Measurements from ENCODE around the gene PLCD3.
A peak's percentile ranks its signal among the peaks of the same experiment; 100 is the strongest.

DNA sequence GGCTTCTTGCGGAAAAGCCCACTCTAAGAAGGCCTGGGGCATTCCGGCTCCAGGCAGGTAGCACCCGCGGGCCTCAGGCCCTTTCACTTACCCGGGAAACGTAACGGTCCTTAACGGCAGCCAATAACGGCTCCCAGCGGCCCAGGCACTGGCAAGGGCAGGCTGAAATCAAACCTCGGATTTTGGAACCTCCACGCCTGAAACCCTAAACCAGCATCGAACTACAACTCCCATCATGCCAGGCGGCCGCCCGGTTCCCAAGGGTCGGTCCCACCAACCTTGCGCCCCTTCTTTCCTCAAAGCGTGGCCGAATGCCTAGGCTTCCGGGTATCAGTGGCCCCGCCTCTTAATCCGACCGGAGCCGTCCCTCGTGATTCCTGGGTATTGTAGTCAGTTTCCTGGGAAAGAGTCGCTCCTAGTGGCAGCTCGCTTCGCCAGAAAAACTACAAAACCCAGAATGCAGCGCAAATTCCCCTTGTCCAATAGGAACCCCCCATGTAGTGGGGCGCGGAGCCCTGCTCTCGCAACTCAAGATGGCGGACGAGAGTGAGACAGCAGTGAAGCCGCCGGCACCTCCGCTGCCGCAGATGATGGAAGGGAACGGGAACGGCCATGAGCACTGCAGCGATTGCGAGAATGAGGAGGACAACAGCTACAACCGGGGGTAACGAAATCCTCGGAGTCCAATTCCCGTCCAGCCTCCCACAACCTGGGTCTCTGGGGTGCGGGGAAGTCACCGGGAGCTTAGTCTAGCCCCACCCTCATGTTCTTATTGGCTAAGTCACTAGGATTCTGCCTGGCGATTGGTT is 71.3 kb downstream of the PLCD3 start, which contains the start of gene NMT1:
- TF ChIP-seq, protein P1, sequence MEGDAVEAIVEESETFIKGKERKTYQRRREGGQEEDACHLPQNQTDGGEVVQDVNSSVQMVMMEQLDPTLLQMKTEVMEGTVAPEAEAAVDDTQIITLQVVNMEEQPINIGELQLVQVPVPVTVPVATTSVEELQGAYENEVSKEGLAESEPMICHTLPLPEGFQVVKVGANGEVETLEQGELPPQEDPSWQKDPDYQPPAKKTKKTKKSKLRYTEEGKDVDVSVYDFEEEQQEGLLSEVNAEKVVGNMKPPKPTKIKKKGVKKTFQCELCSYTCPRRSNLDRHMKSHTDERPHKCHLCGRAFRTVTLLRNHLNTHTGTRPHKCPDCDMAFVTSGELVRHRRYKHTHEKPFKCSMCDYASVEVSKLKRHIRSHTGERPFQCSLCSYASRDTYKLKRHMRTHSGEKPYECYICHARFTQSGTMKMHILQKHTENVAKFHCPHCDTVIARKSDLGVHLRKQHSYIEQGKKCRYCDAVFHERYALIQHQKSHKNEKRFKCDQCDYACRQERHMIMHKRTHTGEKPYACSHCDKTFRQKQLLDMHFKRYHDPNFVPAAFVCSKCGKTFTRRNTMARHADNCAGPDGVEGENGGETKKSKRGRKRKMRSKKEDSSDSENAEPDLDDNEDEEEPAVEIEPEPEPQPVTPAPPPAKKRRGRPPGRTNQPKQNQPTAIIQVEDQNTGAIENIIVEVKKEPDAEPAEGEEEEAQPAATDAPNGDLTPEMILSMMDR (IDR thresholded peaks at IDR 0.05): no peak
- TF ChIP-seq POLR2A (IDR thresholded peaks at IDR 0.05): peak; percentile 62 to 80
- TF ChIP-seq POLR2AphosphoS5 (IDR thresholded peaks at IDR 0.05): peak; percentile 92
- TF ChIP-seq EP300 (IDR thresholded peaks at IDR 0.05): no peak

All from gastroesophageal sphincter (tissue), 3 donors.